Calu3 (cell line): ENCODE data around the gene PEX10. TPM values are rescaled to one million over a fixed set of nuclear protein-coding genes. Genes with fewer than 3 reads are reported as not detected.
A peak's percentile ranks its signal among the peaks of the same experiment; 100 is the strongest.

Experiments
- BruUV-seq: library from RNA; stranded (reverse); fragments of 400-500 nt; replicated peaks from 2 replicates; lab custom pipeline; 2021; lab: Mats Ljungman, UMichigan
- CTCF ChIA-PET: fragments of 300-600 bp; sonication (Branson Sonifier 250); formaldehyde crosslinking; loops from one replicate; lab custom pipeline; 2022; ENCODE audit warnings: antibody characterized with exemption; lab: Charles Lee
- DNase-seq: peaks from one replicate; pipeline ENCODE4 v3.0.0; 2022
- H3K27ac Mint-ChIP-seq: one replicate; pipeline ENCODE4 v1.8.0; 2022; ENCODE audit warnings: mixed read lengths; ENCODE audit not compliant: unreplicated experiment
- H3K27me3 Mint-ChIP-seq: one replicate; pipeline ENCODE4 v1.8.0; 2022; ENCODE audit warnings: mixed read lengths; ENCODE audit not compliant: unreplicated experiment
- H3K36me3 Mint-ChIP-seq: one replicate; pipeline ENCODE4 v1.8.0; 2022; ENCODE audit warnings: mild to moderate bottlenecking, moderate library complexity, mixed read lengths; ENCODE audit not compliant: insufficient read depth, unreplicated experiment
- H3K4me1 Mint-ChIP-seq: one replicate; pipeline ENCODE4 v1.8.0; 2022; ENCODE audit warnings: mild to moderate bottlenecking, low read depth, mixed read lengths; ENCODE audit not compliant: unreplicated experiment
- H3K4me3 Mint-ChIP-seq: one replicate; pipeline ENCODE4 v1.8.0; 2022; ENCODE audit warnings: mild to moderate bottlenecking, low read depth, moderate library complexity, mixed read lengths; ENCODE audit not compliant: unreplicated experiment
- H3K9me3 Mint-ChIP-seq: one replicate; pipeline ENCODE4 v1.8.0; 2022; ENCODE audit warnings: low read depth, mixed read lengths; ENCODE audit not compliant: unreplicated experiment
- CTCF ChIP-seq: fragments of 200-600 bp; IDR thresholded peaks from one replicate; pipeline ENCODE4 v1.8.0; 2022; ENCODE audit warnings: antibody characterized with exemption; ENCODE audit not compliant: unreplicated experiment
- intact Hi-C: fragments of 100-400 bp; cut with micrococcal nuclease; formaldehyde crosslinking; loops from one replicate; pipeline ENCODE4 v1.10.0; 2022; ENCODE audit not compliant: unreplicated experiment
- total RNA-seq: library from RNA; stranded (reverse); gene quantifications from 2 replicates; pipeline ENCODE4 v1.2.3, GENCODE V29; 2022

Gene PEX10
- total RNA-seq, 1 experiment from 2014 or later, result 24.0 TPM

- DNase-seq, result peak; percentile 39
- H3K27ac Mint-ChIP-seq, result no peak overlapping the region
- H3K4me3 Mint-ChIP-seq, result peak overlapping the region; percentile 82
- intact Hi-C loops, result no loop called here
- BruUV-seq, result TSS peak; percentile 54
- peaks cover 67% of the 10 kb centered on the region for H3K36me3 Mint-ChIP-seq
- CTCF ChIA-PET, result no interaction called here
- no peaks in the 10 kb centered on the region for H3K27me3 Mint-ChIP-seq
- no peaks in the 10 kb centered on the region for H3K9me3 Mint-ChIP-seq
- H3K4me1 Mint-ChIP-seq, result peaks cover 23% of the 10 kb centered on the region
- no peak for TF ChIP-seq CTCF
These were observed 466 bp downstream of the PEX10 start for GRCh38 chr1:2411801-2412394.

- no peak overlapping the region for H3K4me3 Mint-ChIP-seq
- DNase-seq, result no peak
- H3K4me1 Mint-ChIP-seq, result peaks cover 9% of the 10 kb centered on the region
- TF ChIP-seq CTCF, result no peak
- intact Hi-C loops, result no loop called here
- no peaks in the 10 kb centered on the region for H3K9me3 Mint-ChIP-seq
- BruUV-seq, result no TSS peak
- peaks cover 70% of the 10 kb centered on the region for H3K36me3 Mint-ChIP-seq
- no peaks in the 10 kb centered on the region for H3K27me3 Mint-ChIP-seq
- no peak overlapping the region for H3K27ac Mint-ChIP-seq
- CTCF ChIA-PET, result no interaction called here
These were observed 2.6 kb downstream of the PEX10 start for GRCh38 chr1:2409745-2410144.

GRCh38 chr1:2408859-2409276 lies 3.5 kb downstream of the PEX10 start:
- H3K4me3 Mint-ChIP-seq, result no peak overlapping the region
- intact Hi-C loops, result no loop called here
- peaks cover 68% of the 10 kb centered on the region for H3K36me3 Mint-ChIP-seq
- CTCF ChIA-PET, result no interaction called here
- no peaks in the 10 kb centered on the region for H3K9me3 Mint-ChIP-seq
- H3K4me1 Mint-ChIP-seq, result peaks cover 2% of the 10 kb centered on the region
- no peaks in the 10 kb centered on the region for H3K27me3 Mint-ChIP-seq
- TF ChIP-seq CTCF, result no peak
- no peak for DNase-seq
- H3K27ac Mint-ChIP-seq, result no peak overlapping the region
- no TSS peak for BruUV-seq

- Mint-ChIP-seq H3K9me3 (no peaks in the 10 kb centered on the region), H3K4me1 (no peaks in the 10 kb centered on the region), H3K4me3 (no peak overlapping the region), H3K27me3 (no peaks in the 10 kb centered on the region), H3K27ac (no peak overlapping the region), H3K36me3 (peaks cover 64% of the 10 kb centered on the region)
- TF ChIP-seq CTCF, result no peak
- DNase-seq, result no peak
- CTCF ChIA-PET, result no interaction called here
- no TSS peak for BruUV-seq
- intact Hi-C loops, result no loop called here
These were observed 3.9 kb downstream of the PEX10 start for GRCh38 chr1:2408456-2408855.
